DND-41 (cell line): ENCODE data around the gene ADGRD2.

Source experiments
- ATAC-seq: fragments of 200-7000 bp; cut with Tn5 transposase; 3 replicates; pipeline ENCODE4 v1.9.1; 2021; ENCODE audit warnings: low read depth; ENCODE audit not compliant: insufficient read depth
- DNase-seq: peaks from one replicate; pipeline ENCODE4 v3.0.0-alpha.2; 2020
- H2AFZ ChIP-seq: 2 replicates; pipeline ENCODE4 v1.6.0; 2012; ENCODE audit warnings: low read depth, low read length
- H3K27ac ChIP-seq: 2 replicates; pipeline ENCODE4 v1.5.1; 2012; ENCODE audit warnings: low read length, inconsistent platforms
- H3K27me3 ChIP-seq: fragments of 200-600 bp; sonication (generic); 2 replicates; pipeline ENCODE4 v1.6.0; 2012; ENCODE audit warnings: low read length, mild to moderate bottlenecking, inconsistent platforms; ENCODE audit not compliant: insufficient read depth, poor library complexity
- H3K36me3 ChIP-seq: 2 replicates; pipeline ENCODE4 v1.5.1; 2012; ENCODE audit warnings: low read length, inconsistent platforms; ENCODE audit not compliant: insufficient read depth
- H3K4me1 ChIP-seq: 2 replicates; pipeline ENCODE4 v1.5.1; 2012; ENCODE audit warnings: mild to moderate bottlenecking, low read length; ENCODE audit not compliant: insufficient read depth
- H3K4me2 ChIP-seq: 2 replicates; pipeline ENCODE4 v1.6.0; 2012; ENCODE audit warnings: mild to moderate bottlenecking, moderate library complexity, low read length, inconsistent platforms; ENCODE audit not compliant: insufficient read depth
- H3K4me3 ChIP-seq, 2 experiments: fragments of 200-600 bp in 1 of 2; shearing (Covaris generic) in 1 of 2; 2 replicates each; pipeline ENCODE4 v1.5.1; 2012 to 2016; ENCODE audit warnings: inconsistent platforms in 2 of 2, low read length in 2 of 2, mild to moderate bottlenecking in 2 of 2, low read depth in 1 of 2, moderate library complexity in 1 of 2
- H3K79me2 ChIP-seq: 2 replicates; pipeline ENCODE4 v1.6.0; 2012; ENCODE audit warnings: low read length, inconsistent platforms; ENCODE audit not compliant: insufficient read depth
- H3K9ac ChIP-seq: 2 replicates; pipeline ENCODE4 v1.6.0; 2012; ENCODE audit warnings: low read depth, mild to moderate bottlenecking, inconsistent platforms, low read length, moderate library complexity
- H3K9me3 ChIP-seq: 2 replicates; pipeline ENCODE4 v1.5.1; 2012; ENCODE audit warnings: low read length, moderate library complexity, mild to moderate bottlenecking, inconsistent platforms; ENCODE audit not compliant: insufficient read depth, severe bottlenecking
- H4K20me1 ChIP-seq: 2 replicates; pipeline ENCODE4 v1.6.0; 2012; ENCODE audit warnings: low read length; ENCODE audit not compliant: insufficient read depth
- EZH2 ChIP-seq: IDR thresholded peaks from 3 replicates; pipeline ENCODE4 v1.6.1; 2012; ENCODE audit warnings: borderline replicate concordance, low read depth, mild to moderate bottlenecking, moderate library complexity, low read length, inconsistent platforms; ENCODE audit not compliant: severe bottlenecking
- TF ChIP-seq, protein P1 (sequence below): IDR thresholded peaks from 2 replicates; pipeline ENCODE4 v1.5.1; 2012; ENCODE audit warnings: borderline replicate concordance, low read length, moderate library complexity, mild to moderate bottlenecking; ENCODE audit not compliant: poor library complexity, severe bottlenecking; ENCODE audit errors: extremely low read depth

Gene ADGRD2

DNA sequence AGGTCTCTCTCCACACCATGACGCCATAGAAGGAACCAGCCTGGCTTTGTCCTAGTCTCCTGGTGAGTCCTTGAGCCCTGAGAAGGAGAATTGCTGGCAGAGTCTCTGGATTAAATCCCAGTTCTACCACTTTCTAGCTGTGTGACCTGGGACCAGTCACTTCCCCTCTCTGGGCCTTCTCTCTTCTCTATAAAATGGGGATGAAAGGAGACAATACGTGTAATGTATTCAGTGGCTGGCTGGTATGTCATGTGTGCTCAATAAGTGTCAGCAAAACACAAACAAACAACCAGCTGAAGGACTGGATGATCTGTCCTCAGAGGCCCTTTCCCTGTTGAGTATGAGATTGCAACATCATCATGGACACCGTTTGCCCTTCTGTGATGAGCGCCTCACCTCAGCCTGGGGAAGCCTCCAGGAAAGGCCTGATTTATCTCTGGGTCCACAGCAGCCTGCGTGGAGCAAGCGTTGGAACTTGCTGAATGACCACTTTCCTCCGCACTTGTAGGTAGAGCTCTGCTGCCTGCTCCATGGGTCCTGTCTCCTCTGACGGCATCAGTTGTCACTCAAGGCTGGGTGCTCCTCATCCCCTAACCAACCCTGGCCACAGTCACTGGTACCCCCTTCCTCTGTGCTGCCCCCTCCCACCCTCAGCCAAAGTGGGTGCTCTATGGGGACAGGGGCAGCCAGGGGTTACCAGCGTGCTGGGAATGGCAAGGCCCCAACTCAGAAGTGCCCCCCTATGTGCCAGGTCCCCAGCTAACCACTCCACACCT lies 60.6 kb downstream of the ADGRD2 start:
- ATAC-seq (no peak), DNase-seq (no peak)
- Histone ChIP-seq H3K9ac (no peak overlapping the region), H3K27me3 (no peaks in the 10 kb centered on the region), H3K9me3 (no peaks in the 10 kb centered on the region), H3K79me2 (no peaks in the 10 kb centered on the region), H3K4me3 (no peak overlapping the region), H3K4me2 (no peak overlapping the region), H2AFZ (no peak overlapping the region), H3K4me1 (no peaks in the 10 kb centered on the region), H3K27ac (no peak overlapping the region), H4K20me1 (no peaks in the 10 kb centered on the region), H3K36me3 (no peaks in the 10 kb centered on the region)
- no peak for TF ChIP-seq EZH2
- TF ChIP-seq, protein P1, sequence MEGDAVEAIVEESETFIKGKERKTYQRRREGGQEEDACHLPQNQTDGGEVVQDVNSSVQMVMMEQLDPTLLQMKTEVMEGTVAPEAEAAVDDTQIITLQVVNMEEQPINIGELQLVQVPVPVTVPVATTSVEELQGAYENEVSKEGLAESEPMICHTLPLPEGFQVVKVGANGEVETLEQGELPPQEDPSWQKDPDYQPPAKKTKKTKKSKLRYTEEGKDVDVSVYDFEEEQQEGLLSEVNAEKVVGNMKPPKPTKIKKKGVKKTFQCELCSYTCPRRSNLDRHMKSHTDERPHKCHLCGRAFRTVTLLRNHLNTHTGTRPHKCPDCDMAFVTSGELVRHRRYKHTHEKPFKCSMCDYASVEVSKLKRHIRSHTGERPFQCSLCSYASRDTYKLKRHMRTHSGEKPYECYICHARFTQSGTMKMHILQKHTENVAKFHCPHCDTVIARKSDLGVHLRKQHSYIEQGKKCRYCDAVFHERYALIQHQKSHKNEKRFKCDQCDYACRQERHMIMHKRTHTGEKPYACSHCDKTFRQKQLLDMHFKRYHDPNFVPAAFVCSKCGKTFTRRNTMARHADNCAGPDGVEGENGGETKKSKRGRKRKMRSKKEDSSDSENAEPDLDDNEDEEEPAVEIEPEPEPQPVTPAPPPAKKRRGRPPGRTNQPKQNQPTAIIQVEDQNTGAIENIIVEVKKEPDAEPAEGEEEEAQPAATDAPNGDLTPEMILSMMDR: no peak

DNA sequence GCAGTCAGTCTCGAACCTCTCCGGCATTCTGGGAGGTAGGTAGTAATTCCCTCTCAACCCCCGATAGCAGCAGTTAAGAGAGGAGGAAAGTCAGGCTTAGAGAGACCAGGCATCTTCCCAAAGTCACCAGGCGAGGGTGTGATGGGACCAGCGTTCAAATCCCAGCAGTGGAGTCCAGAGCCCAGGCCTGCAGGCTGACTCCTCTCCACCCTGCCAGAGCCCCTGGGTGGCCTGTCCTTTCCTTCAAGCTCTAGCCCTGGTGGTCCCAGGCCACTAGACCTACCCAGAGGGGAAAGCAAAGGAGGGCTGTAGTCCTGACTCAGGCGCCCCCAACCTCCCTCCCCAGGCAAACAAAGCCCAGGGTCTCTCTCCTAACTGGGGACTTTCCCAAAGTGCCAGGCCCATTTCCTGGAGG lies 61.2 kb downstream of the ADGRD2 start:
- no peak overlapping the region for H3K9ac ChIP-seq

DNA sequence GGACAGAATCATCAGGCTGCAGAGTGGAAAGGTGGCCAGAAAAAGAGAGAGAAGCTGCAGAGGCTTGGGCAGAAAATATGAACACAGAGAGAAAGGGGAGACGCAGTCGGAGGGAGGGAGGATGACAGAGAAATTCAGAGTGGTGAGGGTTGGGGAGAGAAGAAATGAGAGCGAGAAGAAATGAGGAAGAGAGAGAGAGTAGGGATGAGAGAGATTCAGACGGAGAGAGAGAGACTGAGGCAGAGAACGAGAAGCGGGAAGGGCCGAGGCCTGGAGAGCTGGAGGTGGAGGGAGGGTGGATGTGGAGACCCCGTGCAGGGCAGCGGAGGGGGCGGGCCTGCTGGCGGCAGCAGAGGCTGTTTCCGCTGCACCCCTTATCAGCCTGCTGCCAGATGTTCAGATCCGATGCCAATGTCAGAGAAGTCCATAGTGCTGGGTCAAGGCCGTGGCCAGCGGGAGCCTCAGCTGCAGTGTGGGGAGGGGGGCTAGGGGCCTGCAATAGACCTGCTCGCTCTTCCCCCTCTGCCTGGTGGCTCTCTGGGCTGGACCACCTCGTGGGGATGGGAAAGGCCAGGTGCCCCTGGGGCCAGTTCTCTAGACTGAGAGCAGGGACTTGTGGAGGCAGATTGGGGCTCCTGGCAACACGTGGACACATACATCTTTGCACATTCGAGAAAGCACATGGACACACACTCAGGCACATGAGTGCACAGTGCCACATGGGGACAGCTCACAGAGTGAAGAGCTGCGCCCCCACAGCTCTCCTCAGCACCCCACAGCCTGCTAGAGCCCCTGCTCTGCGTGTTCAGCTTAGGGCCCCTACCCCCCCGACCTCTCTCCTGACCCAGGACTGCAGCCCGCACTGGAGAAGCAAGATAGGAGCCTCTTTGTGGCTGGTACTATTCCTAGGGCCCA lies 61.9 kb downstream of the ADGRD2 start:
- H3K9me3 ChIP-seq: no peaks in the 10 kb centered on the region
- no peak overlapping the region for H3K4me2 ChIP-seq

More for the DNA sequence above, 61.2 kb downstream of the ADGRD2 start:
- H3K79me2 ChIP-seq: no peaks in the 10 kb centered on the region
- H4K20me1 ChIP-seq: no peaks in the 10 kb centered on the region
- ATAC-seq (no peak), DNase-seq (no peak)
- H3K27ac ChIP-seq: no peak overlapping the region
- no peaks in the 10 kb centered on the region for H3K27me3 ChIP-seq
- no peak overlapping the region for H2AFZ ChIP-seq
- no peak overlapping the region for H3K4me2 ChIP-seq
- TF ChIP-seq EZH2: no peak
- TF ChIP-seq, protein P1: no peak
- H3K4me3 ChIP-seq: no peak overlapping the region
- no peaks in the 10 kb centered on the region for H3K4me1 ChIP-seq
- H3K9me3 ChIP-seq: no peaks in the 10 kb centered on the region
- H3K36me3 ChIP-seq: no peaks in the 10 kb centered on the region

More for the DNA sequence above, 61.9 kb downstream of the ADGRD2 start:
- no peak overlapping the region for H3K27ac ChIP-seq
- H3K4me3 ChIP-seq: no peak overlapping the region
- H3K4me1 ChIP-seq: no peaks in the 10 kb centered on the region
- DNase-seq (no peak), ATAC-seq (no peak)
- H3K79me2 ChIP-seq: no peaks in the 10 kb centered on the region
- H3K9ac ChIP-seq: no peak overlapping the region
- no peaks in the 10 kb centered on the region for H4K20me1 ChIP-seq
- no peak for TF ChIP-seq EZH2
- TF ChIP-seq, protein P1: no peak
- no peak overlapping the region for H2AFZ ChIP-seq
- H3K27me3 ChIP-seq: no peaks in the 10 kb centered on the region
- no peaks in the 10 kb centered on the region for H3K36me3 ChIP-seq
